Mucosa of descending colon (tissue), 3 donors: Measurements from ENCODE around the gene FOXRED1. TPM values are rescaled to one million over a fixed set of nuclear protein-coding genes. Genes with fewer than 3 reads are reported as not detected.
A peak's percentile ranks its signal among the peaks of the same experiment; 100 is the strongest.

Experiments used
- ATAC-seq: fragments of 200-7000 bp; cut with Tn5 transposase; one replicate; pipeline ENCODE4 v1.9.1; 2020; ENCODE audit warnings: mild to moderate bottlenecking, moderate library complexity
- DNase-seq, 3 donors: peaks; one replicate each; pipeline ENCODE4 v3.0.0-alpha.2; 2020
- H3K36me3 ChIP-seq: fragments of 200-600 bp; one replicate; pipeline ENCODE4 v1.8.0; 2021; ENCODE audit warnings: low read depth, mild to moderate bottlenecking
- H3K4me1 ChIP-seq: fragments of 200-600 bp; one replicate; pipeline ENCODE4 v1.8.0; 2021; ENCODE audit warnings: low read depth, mild to moderate bottlenecking
- H3K4me3 ChIP-seq: fragments of 200-600 bp; one replicate; pipeline ENCODE4 v1.8.0; 2021; ENCODE audit warnings: mild to moderate bottlenecking
- H3K9me3 ChIP-seq: fragments of 200-600 bp; one replicate; pipeline ENCODE4 v1.8.0; 2021; ENCODE audit warnings: mild to moderate bottlenecking
- intact Hi-C, 2 donors: fragments of 100-400 bp; cut with DNase I in 1 of 2; cut with micrococcal nuclease in 1 of 2; formaldehyde crosslinking; loops; one replicate each; pipeline versions ENCODE4 v1.11.0 to v1.11.1; 2022; cut with DNase I, micrococcal nuclease
- total RNA-seq, 3 donors: library from RNA; stranded (reverse); fragmentation: NEBNext Ultra II Directional in 2 of 3; extraction: Animal tissue kit (Norgen Biotek cat#: 25700) in 2 of 3; gene quantifications; one replicate each; pipeline versions ENCODE4 v1.2.1 to v1.2.4, GENCODE V29; 2021 to 2023
- TF ChIP-seq, protein P1 (sequence below): fragments of 200-600 bp; IDR thresholded peaks from one replicate; pipeline ENCODE4 v1.8.0; 2022; ENCODE audit warnings: antibody characterized with exemption, mild to moderate bottlenecking
- donor health status: DM: no; HTN: no; CAD: no; lungs with moderate emphysema.
- donor health status: DM: no; HTN: no; CAD: no.
- donor health status: DM: no; HTN: yes; CAD: no.

FOXRED1 gene
- total RNA-seq, 3 donors from 2014 or later: 24.3 to 36.9 (median 31.4) TPM

DNA sequence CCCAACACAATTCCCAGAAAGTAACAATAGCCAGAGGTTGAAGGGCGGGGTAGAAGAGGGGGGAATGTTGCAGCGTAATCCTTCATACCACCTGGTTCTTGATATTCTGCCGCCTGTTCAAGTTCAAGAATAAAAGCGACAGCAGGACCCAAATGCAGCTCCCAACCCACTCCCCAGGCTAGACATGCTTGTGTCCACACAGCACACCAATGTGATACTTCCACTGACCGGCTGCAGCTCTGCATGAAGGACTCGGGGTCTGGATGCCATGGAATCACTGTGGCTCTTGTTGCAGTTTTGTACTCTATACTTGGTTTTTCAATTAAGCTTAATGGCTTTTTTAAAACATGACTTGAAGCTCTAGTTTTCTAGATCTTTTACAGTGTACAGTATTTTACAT, 6.7 kb upstream of the FOXRED1 start:
- Histone ChIP-seq H3K9me3 (no peaks in the 10 kb centered on the region), H3K4me3 (no peak overlapping the region), H3K36me3 (peaks cover 14% of the 10 kb centered on the region), H3K4me1 (peaks cover under 1% of the 10 kb centered on the region)
- intact Hi-C loops: no loop called here
- no peak for DNase-seq
- TF ChIP-seq, protein P1, sequence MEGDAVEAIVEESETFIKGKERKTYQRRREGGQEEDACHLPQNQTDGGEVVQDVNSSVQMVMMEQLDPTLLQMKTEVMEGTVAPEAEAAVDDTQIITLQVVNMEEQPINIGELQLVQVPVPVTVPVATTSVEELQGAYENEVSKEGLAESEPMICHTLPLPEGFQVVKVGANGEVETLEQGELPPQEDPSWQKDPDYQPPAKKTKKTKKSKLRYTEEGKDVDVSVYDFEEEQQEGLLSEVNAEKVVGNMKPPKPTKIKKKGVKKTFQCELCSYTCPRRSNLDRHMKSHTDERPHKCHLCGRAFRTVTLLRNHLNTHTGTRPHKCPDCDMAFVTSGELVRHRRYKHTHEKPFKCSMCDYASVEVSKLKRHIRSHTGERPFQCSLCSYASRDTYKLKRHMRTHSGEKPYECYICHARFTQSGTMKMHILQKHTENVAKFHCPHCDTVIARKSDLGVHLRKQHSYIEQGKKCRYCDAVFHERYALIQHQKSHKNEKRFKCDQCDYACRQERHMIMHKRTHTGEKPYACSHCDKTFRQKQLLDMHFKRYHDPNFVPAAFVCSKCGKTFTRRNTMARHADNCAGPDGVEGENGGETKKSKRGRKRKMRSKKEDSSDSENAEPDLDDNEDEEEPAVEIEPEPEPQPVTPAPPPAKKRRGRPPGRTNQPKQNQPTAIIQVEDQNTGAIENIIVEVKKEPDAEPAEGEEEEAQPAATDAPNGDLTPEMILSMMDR: no peak
- ATAC-seq: no peak

DNA sequence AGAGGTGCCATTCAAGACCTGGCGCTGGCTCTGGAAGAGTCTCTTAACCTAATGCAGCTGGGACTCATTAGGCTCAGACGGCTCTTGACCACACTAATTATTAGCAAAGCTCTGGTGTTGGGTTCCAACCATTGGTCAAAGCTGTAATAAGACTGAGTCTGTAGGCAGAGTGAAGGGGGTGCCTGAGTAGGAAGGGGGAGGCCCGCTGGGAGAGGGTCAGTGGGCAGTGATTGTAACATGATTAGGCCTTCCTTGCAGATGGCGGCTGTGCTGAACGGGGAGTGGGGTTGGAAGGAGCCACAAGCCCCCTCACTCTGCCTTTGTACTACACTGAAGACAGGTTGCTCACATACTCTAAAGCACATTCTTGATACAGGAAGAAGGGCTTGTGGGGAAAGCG, 5.5 kb upstream of the FOXRED1 start:
- ATAC-seq (no peak), DNase-seq (no peak)
- TF ChIP-seq, protein P1: no peak
- H3K9me3 ChIP-seq: no peaks in the 10 kb centered on the region
- H3K36me3 ChIP-seq: peaks cover 14% of the 10 kb centered on the region
- H3K4me1 ChIP-seq: peaks cover 9% of the 10 kb centered on the region
- H3K4me3 ChIP-seq: no peak overlapping the region
- intact Hi-C loops: no loop called here

DNA sequence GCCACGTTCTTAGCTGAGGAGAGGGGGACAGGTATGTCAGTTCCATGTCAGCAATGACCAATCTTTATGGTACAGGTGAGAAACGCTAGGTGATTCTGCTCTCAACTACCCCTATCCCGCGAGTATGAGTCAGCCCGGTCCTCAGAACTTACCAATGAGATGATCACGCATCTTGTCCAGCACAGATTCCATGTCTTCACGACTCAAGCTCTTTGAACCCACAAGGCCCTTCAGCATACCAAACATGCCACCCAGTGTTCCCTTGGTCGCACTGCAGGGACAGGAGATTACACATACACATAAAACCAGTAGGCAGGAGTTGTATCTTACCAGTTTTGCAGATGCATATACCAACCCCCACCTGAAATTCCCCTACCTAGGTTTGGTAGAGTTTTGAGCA, 3.1 kb upstream of the FOXRED1 start:
- TF ChIP-seq, protein P1: no peak
- ATAC-seq (no peak), DNase-seq (no peak)
- H3K9me3 ChIP-seq: no peaks in the 10 kb centered on the region
- H3K4me3 ChIP-seq: no peak overlapping the region
- peaks cover 11% of the 10 kb centered on the region for H3K4me1 ChIP-seq
- intact Hi-C loops: no loop called here
- peaks cover 14% of the 10 kb centered on the region for H3K36me3 ChIP-seq

DNA sequence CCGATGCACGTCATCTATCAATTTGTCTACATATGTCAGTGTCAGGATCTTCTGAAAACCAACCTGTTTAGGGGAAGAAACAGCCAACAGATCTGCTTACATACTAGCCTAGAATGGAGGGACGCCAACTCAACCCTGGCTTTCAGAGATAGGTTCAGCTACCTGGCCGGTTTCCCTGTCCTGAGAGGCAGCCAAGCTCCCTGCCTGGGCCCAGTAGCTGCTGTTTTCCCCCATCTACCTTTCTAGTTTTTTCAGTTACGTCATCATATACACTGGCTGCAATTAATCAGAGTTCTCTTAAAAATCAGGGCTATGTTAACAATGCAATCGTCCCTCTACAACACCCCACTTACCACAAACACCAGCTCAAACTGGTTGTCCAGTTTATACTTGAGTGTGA, 1.3 kb upstream of the FOXRED1 start:
- no peak for DNase-seq

DNA sequence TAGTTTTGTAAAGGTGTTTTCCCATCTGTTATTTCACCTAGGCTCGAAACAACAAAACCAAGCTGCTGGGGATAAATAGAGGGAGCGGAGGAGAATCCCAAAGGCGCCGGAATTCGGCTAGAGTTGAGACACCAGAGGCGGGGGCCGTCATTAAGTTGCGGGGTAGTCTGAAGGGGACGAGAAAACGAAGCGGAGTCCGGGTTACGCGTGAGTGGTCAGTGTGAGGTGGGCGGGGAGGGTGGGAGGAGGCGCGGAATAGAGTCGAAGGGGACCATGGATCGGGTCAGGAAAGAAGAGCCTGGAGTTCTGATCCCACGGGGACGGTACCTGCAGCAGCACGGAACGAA, 620 bp upstream of the FOXRED1 start:
- intact Hi-C loops: no loop called here

More for the DNA sequence above, 1.3 kb upstream of the FOXRED1 start:
- Histone ChIP-seq H3K36me3 (peaks cover 10% of the 10 kb centered on the region), H3K4me1 (peaks cover 11% of the 10 kb centered on the region), H3K9me3 (no peaks in the 10 kb centered on the region), H3K4me3 (no peak overlapping the region)
- TF ChIP-seq, protein P1: no peak
- ATAC-seq: no peak
- intact Hi-C loops: no loop called here

More for the DNA sequence above, 620 bp upstream of the FOXRED1 start:
- TF ChIP-seq, protein P1: no peak
- Histone ChIP-seq H3K4me1 (peaks cover 11% of the 10 kb centered on the region), H3K4me3 (peak overlapping the region; percentile 37), H3K9me3 (no peaks in the 10 kb centered on the region), H3K36me3 (peaks cover 7% of the 10 kb centered on the region)
- ATAC-seq (peak; percentile 20), DNase-seq (no peak)
